Measurements from ENCODE around the gene NOS1. TPM values are rescaled to one million over a fixed set of nuclear protein-coding genes. Genes with fewer than 3 reads are reported as not detected.

Gene NOS1
- total and polyA plus RNA-seq, 4 donors, result 0.05 to 0.66 (median 0.22) TPM

- Histone ChIP-seq H3K27ac (ENCODE audit: low read depth in 1 of 2, low read length in 2 of 2) (no peak overlapping the region), H3K4me3 (ENCODE audit: low read length in 2 of 2) (no peak overlapping the region), H3K4me1 (ENCODE audit: control insufficient read depth in 1 of 2, insufficient read depth in 2 of 2, low read length in 2 of 2) (no peaks in the 10 kb centered on the region), H3K9me3 (ENCODE audit: control insufficient read depth, low read length) (peaks cover 1% of the 10 kb centered on the region), H3K27me3 (ENCODE audit: control insufficient read depth in 1 of 2, insufficient read depth in 2 of 2, low read length in 1 of 2) (no peaks in the 10 kb centered on the region), H3K36me3 (ENCODE audit: control insufficient read depth in 1 of 2, insufficient read depth in 2 of 2, low read length in 1 of 2) (no peaks in the 10 kb centered on the region)
- intact Hi-C loops (cut with DNase I), result no loop called here
- no peak for DNase-seq
- ATAC-seq (ENCODE audit: low FRiP score), result no peak
- 84 to 85% methylated on average over 1 of the region's 1 CpG for WGBS, 2 donors
These were observed 17.6 kb downstream of the NOS1 start for GRCh38 chr12:117343849-117344248.

- H3K4me3 ChIP-seq (ENCODE audit: low read length in 2 of 2), result no peak overlapping the region
- H3K27ac ChIP-seq (ENCODE audit: low read depth in 1 of 2, low read length in 2 of 2), result no peak overlapping the region
- H3K36me3 ChIP-seq (ENCODE audit: control insufficient read depth in 1 of 2, insufficient read depth in 2 of 2, low read length in 1 of 2), result no peaks in the 10 kb centered on the region
- H3K4me1 ChIP-seq (ENCODE audit: control insufficient read depth in 1 of 2, insufficient read depth in 2 of 2, low read length in 2 of 2), result no peaks in the 10 kb centered on the region
- no peak for ATAC-seq (ENCODE audit: low FRiP score)
- DNase-seq, result no peak
- H3K27me3 ChIP-seq (ENCODE audit: control insufficient read depth in 1 of 2, insufficient read depth in 2 of 2, low read length in 1 of 2), result no peaks in the 10 kb centered on the region
- intact Hi-C loops (cut with DNase I), result no loop called here
- peaks cover 1% of the 10 kb centered on the region for H3K9me3 ChIP-seq (ENCODE audit: control insufficient read depth, low read length)
- WGBS, 2 donors, result 56 to 67% methylated on average over 4 of the region's 4 CpGs
These were observed 18.1 kb downstream of the NOS1 start for GRCh38 chr12:117343296-117343695.

GRCh38 chr12:117342682-117343081 is 18.7 kb downstream of the NOS1 start:
- H3K4me3 ChIP-seq (ENCODE audit: low read length in 2 of 2), result no peak overlapping the region
- WGBS, 2 donors, result 54 to 56% methylated on average over 2 of the region's 2 CpGs
- no peak for ATAC-seq (ENCODE audit: low FRiP score)
- intact Hi-C loops (cut with DNase I), result no loop called here
- H3K9me3 ChIP-seq (ENCODE audit: control insufficient read depth, low read length), result peaks cover 1% of the 10 kb centered on the region
- H3K36me3 ChIP-seq (ENCODE audit: control insufficient read depth in 1 of 2, insufficient read depth in 2 of 2, low read length in 1 of 2), result no peaks in the 10 kb centered on the region
- H3K27ac ChIP-seq (ENCODE audit: low read depth in 1 of 2, low read length in 2 of 2), result no peak overlapping the region
- no peak for DNase-seq
- no peaks in the 10 kb centered on the region for H3K4me1 ChIP-seq (ENCODE audit: control insufficient read depth in 1 of 2, insufficient read depth in 2 of 2, low read length in 2 of 2)
- no peaks in the 10 kb centered on the region for H3K27me3 ChIP-seq (ENCODE audit: control insufficient read depth in 1 of 2, insufficient read depth in 2 of 2, low read length in 1 of 2)

GRCh38 chr12:117342247-117342646 is 19.2 kb downstream of the NOS1 start:
- Histone ChIP-seq H3K27ac (ENCODE audit: low read depth in 1 of 2, low read length in 2 of 2) (no peak overlapping the region), H3K9me3 (ENCODE audit: control insufficient read depth, low read length) (peaks cover 1% of the 10 kb centered on the region), H3K36me3 (ENCODE audit: control insufficient read depth in 1 of 2, insufficient read depth in 2 of 2, low read length in 1 of 2) (no peaks in the 10 kb centered on the region), H3K4me1 (ENCODE audit: control insufficient read depth in 1 of 2, insufficient read depth in 2 of 2, low read length in 2 of 2) (no peaks in the 10 kb centered on the region), H3K27me3 (ENCODE audit: control insufficient read depth in 1 of 2, insufficient read depth in 2 of 2, low read length in 1 of 2) (no peaks in the 10 kb centered on the region), H3K4me3 (ENCODE audit: low read length in 2 of 2) (no peak overlapping the region)
- intact Hi-C loops (cut with DNase I), result no loop called here
- 82 to 92% methylated on average over 4 of the region's 4 CpGs for WGBS, 2 donors
- ATAC-seq (ENCODE audit: low FRiP score) (no peak), DNase-seq (no peak)

- 29 to 36% methylated on average over 4 of the region's 4 CpGs for WGBS, 2 donors
- H3K4me1 ChIP-seq (ENCODE audit: control insufficient read depth in 1 of 2, insufficient read depth in 2 of 2, low read length in 2 of 2), result no peaks in the 10 kb centered on the region
- no peak overlapping the region for H3K4me3 ChIP-seq (ENCODE audit: low read length in 2 of 2)
- no peaks in the 10 kb centered on the region for H3K27me3 ChIP-seq (ENCODE audit: control insufficient read depth in 1 of 2, insufficient read depth in 2 of 2, low read length in 1 of 2)
- peaks cover 1% of the 10 kb centered on the region for H3K9me3 ChIP-seq (ENCODE audit: control insufficient read depth, low read length)
- intact Hi-C loops (cut with DNase I), result no loop called here
- ATAC-seq (ENCODE audit: low FRiP score), result no peak
- DNase-seq, result no peak
- H3K36me3 ChIP-seq (ENCODE audit: control insufficient read depth in 1 of 2, insufficient read depth in 2 of 2, low read length in 1 of 2), result no peaks in the 10 kb centered on the region
- H3K27ac ChIP-seq (ENCODE audit: low read depth in 1 of 2, low read length in 2 of 2), result no peak overlapping the region
These were observed 22.3 kb downstream of the NOS1 start for GRCh38 chr12:117339104-117339503.

GRCh38 chr12:117334855-117335587 is 26.4 kb downstream of the NOS1 start:
- intact Hi-C loops (cut with DNase I), result no loop called here
- H3K27ac ChIP-seq (ENCODE audit: low read depth in 1 of 2, low read length in 2 of 2), result no peak overlapping the region
- peaks cover 1% of the 10 kb centered on the region for H3K9me3 ChIP-seq (ENCODE audit: control insufficient read depth, low read length)
- no peaks in the 10 kb centered on the region for H3K4me1 ChIP-seq (ENCODE audit: control insufficient read depth in 1 of 2, insufficient read depth in 2 of 2, low read length in 2 of 2)
- no peaks in the 10 kb centered on the region for H3K27me3 ChIP-seq (ENCODE audit: control insufficient read depth in 1 of 2, insufficient read depth in 2 of 2, low read length in 1 of 2)
- WGBS, 2 donors, result 29 to 34% methylated on average over 21 of the region's 21 CpGs
- no peaks in the 10 kb centered on the region for H3K36me3 ChIP-seq (ENCODE audit: control insufficient read depth in 1 of 2, insufficient read depth in 2 of 2, low read length in 1 of 2)
- DNase-seq, result no peak
- no peak for ATAC-seq (ENCODE audit: low FRiP score)
- no peak overlapping the region for H3K4me3 ChIP-seq (ENCODE audit: low read length in 2 of 2)

- intact Hi-C loops (cut with DNase I), result no loop called here
- Histone ChIP-seq H3K27me3 (ENCODE audit: control insufficient read depth in 1 of 2, insufficient read depth in 2 of 2, low read length in 1 of 2) (no peaks in the 10 kb centered on the region), H3K4me3 (ENCODE audit: low read length in 2 of 2) (no peak overlapping the region), H3K4me1 (ENCODE audit: control insufficient read depth in 1 of 2, insufficient read depth in 2 of 2, low read length in 2 of 2) (no peaks in the 10 kb centered on the region), H3K36me3 (ENCODE audit: control insufficient read depth in 1 of 2, insufficient read depth in 2 of 2, low read length in 1 of 2) (no peaks in the 10 kb centered on the region), H3K27ac (ENCODE audit: low read depth in 1 of 2, low read length in 2 of 2) (no peak overlapping the region), H3K9me3 (ENCODE audit: control insufficient read depth, low read length) (peaks cover 1% of the 10 kb centered on the region)
- DNase-seq, result no peak
- 18 to 19% methylated on average over 3 of the region's 3 CpGs for WGBS, 2 donors
- ATAC-seq (ENCODE audit: low FRiP score), result no peak
These were observed 27.4 kb downstream of the NOS1 start for GRCh38 chr12:117334051-117334450.

- ATAC-seq (ENCODE audit: low FRiP score) (no peak), DNase-seq (no peak)
- Histone ChIP-seq H3K9me3 (ENCODE audit: control insufficient read depth, low read length) (peaks cover 1% of the 10 kb centered on the region), H3K36me3 (ENCODE audit: control insufficient read depth in 1 of 2, insufficient read depth in 2 of 2, low read length in 1 of 2) (no peaks in the 10 kb centered on the region), H3K27me3 (ENCODE audit: control insufficient read depth in 1 of 2, insufficient read depth in 2 of 2, low read length in 1 of 2) (no peaks in the 10 kb centered on the region), H3K4me1 (ENCODE audit: control insufficient read depth in 1 of 2, insufficient read depth in 2 of 2, low read length in 2 of 2) (no peaks in the 10 kb centered on the region), H3K4me3 (ENCODE audit: low read length in 2 of 2) (no peak overlapping the region), H3K27ac (ENCODE audit: low read depth in 1 of 2, low read length in 2 of 2) (no peak overlapping the region)
- 12 to 20% methylated on average over 13 of the region's 13 CpGs for WGBS, 2 donors
- intact Hi-C loops (cut with DNase I), result no loop called here
These were observed 28.0 kb downstream of the NOS1 start for GRCh38 chr12:117333331-117333881.

- ATAC-seq (ENCODE audit: low FRiP score), result no peak
- no peak for DNase-seq
- no peak overlapping the region for H3K4me3 ChIP-seq (ENCODE audit: low read length in 2 of 2)
- H3K9me3 ChIP-seq (ENCODE audit: control insufficient read depth, low read length), result peaks cover 1% of the 10 kb centered on the region
- no peaks in the 10 kb centered on the region for H3K36me3 ChIP-seq (ENCODE audit: control insufficient read depth in 1 of 2, insufficient read depth in 2 of 2, low read length in 1 of 2)
- no peaks in the 10 kb centered on the region for H3K4me1 ChIP-seq (ENCODE audit: control insufficient read depth in 1 of 2, insufficient read depth in 2 of 2, low read length in 2 of 2)
- no peaks in the 10 kb centered on the region for H3K27me3 ChIP-seq (ENCODE audit: control insufficient read depth in 1 of 2, insufficient read depth in 2 of 2, low read length in 1 of 2)
- 53 to 57% methylated on average over 5 of the region's 5 CpGs for WGBS, 2 donors
- H3K27ac ChIP-seq (ENCODE audit: low read depth in 1 of 2, low read length in 2 of 2), result no peak overlapping the region
- intact Hi-C loops (cut with DNase I), result no loop called here
These were observed 29.7 kb downstream of the NOS1 start for GRCh38 chr12:117331691-117332090.
